ENCODE data around the gene APH1B. TPM values are rescaled to one million over a fixed set of nuclear protein-coding genes. Genes with fewer than 3 reads are reported as not detected.

APH1B gene
- total and polyA plus RNA-seq, 9 of the 15 experiments (the other 6 are each of a cell fraction or from before 2014, with no cell fraction given), result 5.1 to 9.7 (median 7.0) TPM

DNA sequence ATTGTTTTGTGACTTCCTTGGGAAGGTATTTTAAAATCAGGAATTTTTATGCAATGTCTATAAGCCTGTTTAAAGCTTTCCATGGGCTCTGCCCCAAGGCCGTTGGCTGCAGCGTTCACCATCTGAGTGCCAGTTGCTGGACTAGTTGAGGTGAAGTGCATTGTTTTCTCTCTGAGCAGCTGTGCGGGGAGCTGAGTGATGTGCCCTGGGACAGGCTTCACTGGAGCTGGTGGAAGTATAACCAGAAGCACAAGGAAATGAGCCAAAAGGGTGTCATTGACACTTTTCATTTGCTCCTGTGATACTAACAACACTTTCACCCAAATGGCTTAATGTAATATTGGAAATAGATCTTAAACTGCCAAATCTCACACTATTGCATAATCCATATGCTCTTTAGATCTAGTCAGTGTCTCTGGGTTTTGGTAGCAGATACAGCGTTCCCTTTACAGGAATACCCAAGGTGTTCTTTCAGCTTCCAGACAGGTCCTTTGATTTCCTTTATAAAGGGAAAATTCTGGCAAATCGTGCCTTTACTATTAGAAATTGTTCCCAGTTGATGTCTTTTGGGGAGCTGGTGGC is 29.2 kb downstream of the APH1B start:
- no peaks in the 10 kb centered on the region for H3K79me2 ChIP-seq (ENCODE audit: control insufficient read depth, insufficient read depth, low read length)
- FAIRE-seq (no peak), DNase-seq (ENCODE audit: extremely low read depth in 1 of 4, low spot score in 3 of 4) (no peak), ATAC-seq (no peak)
- H3K27me3 ChIP-seq (ENCODE audit: control insufficient read depth in 2 of 2, insufficient read depth in 2 of 2, low read length in 2 of 2), result no peaks in the 10 kb centered on the region
- no peak overlapping the region for H3K4me3 ChIP-seq
- H3K4me2 ChIP-seq (ENCODE audit: insufficient read depth, low read length), result no peak overlapping the region
- no peak overlapping the region for H3K27ac ChIP-seq (ENCODE audit: extremely low read depth, low read depth, low read length)
- no peaks in the 10 kb centered on the region for H3K36me3 ChIP-seq (ENCODE audit: control insufficient read depth, insufficient read depth, low read length)
- no peaks in the 10 kb centered on the region for H3K9me3 ChIP-seq (replicated peaks; ENCODE audit: control insufficient read depth, insufficient read depth, low read depth, low read length)
- no peak overlapping the region for H3K9ac ChIP-seq (ENCODE audit: insufficient read depth in 1 of 2, low read depth in 2 of 2, low read length in 2 of 2)
- 74% methylated on average over 5 of the region's 5 CpGs for WGBS (ENCODE audit: insufficient coverage, low coverage, missing lambda C conversion rate)
- in situ Hi-C loops (cut with MboI), result no loop called here
- no TSS peak for BruUV-seq (replicated peaks)
- POLR2A ChIA-PET, result interaction anchor here (1.0 to 1.5 kb wide), 3 partner anchors 11 to 30 kb away, joined by 3 to 4 read pairs (median 3); partner anchors contain the start of gene APH1B
- CTCF ChIA-PET (ENCODE audit: low intra/inter-chr PET ratio), result no interaction called here
- no peak for TF ChIP-seq CEBPG (CRISPR knock-in tag; IDR thresholded peaks at IDR 0.05)
- TF ChIP-seq CEBPG (tag; conservative IDR thresholded peaks at IDR 0.05 in 1 of 2, IDR thresholded peaks at IDR 0.05 in 1 of 2), result peak; percentile 36 to 73; a peak in 3 of 4 replicates
- TF ChIP-seq CHD4 (IDR thresholded peaks at IDR 0.05; ENCODE audit: insufficient read depth, insufficient replicate concordance, low read depth, low read length, poor library complexity, severe bottlenecking), result no peak
- TF ChIP-seq CEBPB (tag; IDR thresholded peaks at IDR 0.05), result peak; percentile 63
- no peaks in the 10 kb centered on the region; a peak in 1 of 5 replicates for H3K4me1 ChIP-seq (replicated peaks in 1 of 2; ENCODE audit: control insufficient read depth in 2 of 2, insufficient read depth in 2 of 2, low read length in 2 of 2)
- intact Hi-C loops (cut with micrococcal nuclease), result no loop called here
- no peak overlapping the region for H2AFZ ChIP-seq (ENCODE audit: low read depth, low read length)
- no peaks in the 10 kb centered on the region for H4K20me1 ChIP-seq (replicated peaks; ENCODE audit: control insufficient read depth, insufficient read depth, low read length)
- H3K9me1 ChIP-seq (ENCODE audit: control insufficient read depth, insufficient read depth, low read length), result no peaks in the 10 kb centered on the region

DNA sequence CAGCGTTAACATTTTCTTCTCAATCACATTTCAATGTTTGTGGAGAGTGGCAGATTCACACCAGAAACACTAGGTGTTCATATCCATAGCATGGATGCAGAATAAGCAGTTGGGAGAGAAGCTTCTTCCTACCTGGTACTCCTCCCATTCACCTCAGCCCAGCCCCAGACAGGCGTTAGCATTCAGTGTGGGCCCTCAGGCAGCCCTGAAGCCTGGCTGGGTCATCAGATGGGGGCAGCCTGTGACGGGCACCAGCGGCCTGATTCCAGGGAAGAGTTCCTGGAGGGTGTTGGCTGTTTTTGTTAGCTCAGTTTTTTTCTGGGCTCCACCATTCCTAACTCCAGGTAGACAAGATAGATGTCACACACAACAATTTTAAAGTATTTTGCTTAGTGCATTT is 31.1 kb downstream of the APH1B start:
- DNase-seq (ENCODE audit: extremely low read depth in 1 of 4, low spot score in 3 of 4), result no peak
- 37% methylated on average over 4 of the region's 4 CpGs for WGBS (ENCODE audit: insufficient coverage, low coverage, missing lambda C conversion rate)
- intact Hi-C loops (cut with micrococcal nuclease) (no loop called here), in situ Hi-C loops (cut with MboI) (no loop called here)
- Histone ChIP-seq H3K27me3 (ENCODE audit: control insufficient read depth in 2 of 2, insufficient read depth in 2 of 2, low read length in 2 of 2) (no peaks in the 10 kb centered on the region), H3K4me1 (replicated peaks in 1 of 2; ENCODE audit: control insufficient read depth in 2 of 2, insufficient read depth in 2 of 2, low read length in 2 of 2) (no peaks in the 10 kb centered on the region; a peak in 1 of 5 replicates), H3K27ac (ENCODE audit: extremely low read depth, low read depth, low read length) (no peak overlapping the region), H3K9me3 (replicated peaks; ENCODE audit: control insufficient read depth, insufficient read depth, low read depth, low read length) (no peaks in the 10 kb centered on the region), H3K4me3 (no peak overlapping the region), H3K9ac (ENCODE audit: insufficient read depth in 1 of 2, low read depth in 2 of 2, low read length in 2 of 2) (no peak overlapping the region), H3K9me1 (ENCODE audit: control insufficient read depth, insufficient read depth, low read length) (no peaks in the 10 kb centered on the region), H3K36me3 (ENCODE audit: control insufficient read depth, insufficient read depth, low read length) (no peaks in the 10 kb centered on the region), H3K79me2 (ENCODE audit: control insufficient read depth, insufficient read depth, low read length) (no peaks in the 10 kb centered on the region), H2AFZ (ENCODE audit: low read depth, low read length) (no peak overlapping the region), H3K4me2 (ENCODE audit: insufficient read depth, low read length) (no peak overlapping the region), H4K20me1 (replicated peaks; ENCODE audit: control insufficient read depth, insufficient read depth, low read length) (no peaks in the 10 kb centered on the region)
- TF ChIP-seq ZBTB8A (IDR thresholded peaks at IDR 0.05; ENCODE audit: partially characterized antibody) (no peak), MBD2 (IDR thresholded peaks at IDR 0.05; ENCODE audit: borderline replicate concordance, low read depth) (no peak), SMAD3 (CRISPR knock-in tag; conservative IDR thresholded peaks at IDR 0.05) (no peak)
- POLR2A ChIA-PET, result interaction anchor here (0.7 to 0.9 kb wide), 3 partner anchors 16 to 99 kb away, joined by 3 read pairs; no protein-coding TSS in a partner anchor
- FAIRE-seq, result no peak
- CTCF ChIA-PET (ENCODE audit: low intra/inter-chr PET ratio), result no interaction called here
- no TSS peak for BruUV-seq (replicated peaks)
- ATAC-seq, result no peak
